ENCODE results near the gene ZDHHC12. TPM values are rescaled to one million over a fixed set of nuclear protein-coding genes. Genes with fewer than 3 reads are reported as not detected.

Gene ZDHHC12
- total and polyA plus RNA-seq, 5 donors from 2014 or later: 25.1 to 59.8 (median 52.3) TPM

Other genes with a start within 250 kb of the ZDHHC12 start
- 16.7 TPM for gene GLE1, start 219.4 kb downstream of the ZDHHC12 start, total RNA-seq
- gene GLE1, start 219.4 kb downstream of the ZDHHC12 start, polyA plus RNA-seq: 10 to 100 TPM; 24.9 to 34.1 (median 31.5) TPM
- gene SPTAN1, start 171.5 kb downstream of the ZDHHC12 start, total RNA-seq: 769 TPM
- 10 to 100 TPM; 79.8 to 86.2 (median 83.2) TPM for gene SPTAN1, start 171.5 kb downstream of the ZDHHC12 start, polyA plus RNA-seq
- 3.6 TPM for gene DYNC2I2, start 67.3 kb downstream of the ZDHHC12 start, total RNA-seq
- gene DYNC2I2, start 67.3 kb downstream of the ZDHHC12 start, polyA plus RNA-seq: 10 to 100 TPM in 1 of 4 donors, 1 to 10 TPM in 3; 2.3 to 10.2 (median 5.1) TPM
- 226 TPM for gene SET, start 34.9 kb downstream of the ZDHHC12 start, total RNA-seq
- 100 to 1,000 TPM; 123 to 200 (median 154) TPM for gene SET, start 34.9 kb downstream of the ZDHHC12 start, polyA plus RNA-seq
- 2.6 TPM for gene PKN3, start 21.6 kb downstream of the ZDHHC12 start, total RNA-seq
- gene PKN3, start 21.6 kb downstream of the ZDHHC12 start, polyA plus RNA-seq: under 1 TPM in 3 of 4 donors, not detected in 1; 0.69 to 0.96 (median 0.70) TPM
- 44.7 TPM for gene ZER1, start 47.8 kb upstream of the ZDHHC12 start, total RNA-seq
- gene ZER1, start 47.8 kb upstream of the ZDHHC12 start, polyA plus RNA-seq: 10 to 100 TPM; 31.9 to 44.2 (median 37.1) TPM
- gene TBC1D13, start 63.1 kb upstream of the ZDHHC12 start, total RNA-seq: 24.3 TPM
- gene TBC1D13, start 63.1 kb upstream of the ZDHHC12 start, polyA plus RNA-seq: 10 to 100 TPM; 13.3 to 18.8 (median 16.8) TPM
- 9.6 TPM for gene ENDOG, start 94.4 kb upstream of the ZDHHC12 start, total RNA-seq
- 10 to 100 TPM; 15.6 to 20.6 (median 19.2) TPM for gene ENDOG, start 94.4 kb upstream of the ZDHHC12 start, polyA plus RNA-seq
- 36.1 TPM for gene SPOUT1, start 105.7 kb upstream of the ZDHHC12 start, total RNA-seq
- gene SPOUT1, start 105.7 kb upstream of the ZDHHC12 start, polyA plus RNA-seq: 10 to 100 TPM; 43.0 to 77.7 (median 62.6) TPM
- 8.2 TPM for gene KYAT1, start 157.8 kb upstream of the ZDHHC12 start, total RNA-seq
- gene KYAT1, start 157.8 kb upstream of the ZDHHC12 start, polyA plus RNA-seq: 10 to 100 TPM; 11.3 to 15.7 (median 11.6) TPM
- 39.7 TPM for gene LRRC8A, start 158.0 kb upstream of the ZDHHC12 start, total RNA-seq
- gene LRRC8A, start 158.0 kb upstream of the ZDHHC12 start, polyA plus RNA-seq: 10 to 100 TPM; 29.3 to 35.0 (median 31.3) TPM
- gene PHYHD1, start 196.9 kb upstream of the ZDHHC12 start, total RNA-seq: 0.52 TPM
- under 1 TPM in 2 of 4 donors, not detected in 2; 0.40 to 0.60 TPM for gene PHYHD1, start 196.9 kb upstream of the ZDHHC12 start, polyA plus RNA-seq
- gene DOLK, start 223.5 kb upstream of the ZDHHC12 start, total RNA-seq: 6.1 TPM
- gene DOLK, start 223.5 kb upstream of the ZDHHC12 start, polyA plus RNA-seq: 10 to 100 TPM in 2 of 4 donors, 1 to 10 TPM in 2; 7.6 to 12.3 (median 9.7) TPM
- 74.3 TPM for gene NUP188, start 223.6 kb upstream of the ZDHHC12 start, total RNA-seq
- gene NUP188, start 223.6 kb upstream of the ZDHHC12 start, polyA plus RNA-seq: 10 to 100 TPM; 20.8 to 23.4 (median 21.8) TPM

All from CD4-positive, CD25-positive, alpha-beta regulatory T cell (primary cell).